ENCODE data around the gene HTATSF1. TPM values are rescaled to one million over a fixed set of nuclear protein-coding genes. Genes with fewer than 3 reads are reported as not detected.

Gene HTATSF1
- polyA plus RNA-seq, 1 donor (not counting 4 experiments of a cell fraction or from before 2014, with no cell fraction given), result 3.1 TPM

DNA sequence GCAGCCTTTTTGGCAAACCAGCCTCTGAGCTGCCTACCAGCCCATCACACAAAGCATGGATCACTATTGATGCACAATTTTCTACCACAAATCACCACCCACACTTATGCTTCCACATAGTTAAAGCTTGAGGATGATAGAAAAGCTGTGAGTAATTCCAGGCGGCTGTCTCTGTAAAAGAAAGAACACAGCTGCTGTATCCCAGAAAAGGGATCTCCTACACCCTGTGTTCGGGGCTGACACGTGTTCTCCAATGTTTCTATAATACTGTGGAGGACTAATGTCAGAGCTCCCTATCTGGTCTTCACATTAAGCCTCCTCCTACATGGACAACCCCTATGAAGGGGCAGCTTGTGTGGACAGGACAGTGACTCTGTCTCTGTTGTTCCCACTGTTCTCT is 22.2 kb upstream of the HTATSF1 start:
- no peak for DNase-seq (ENCODE audit: low read depth, low spot score)

DNA sequence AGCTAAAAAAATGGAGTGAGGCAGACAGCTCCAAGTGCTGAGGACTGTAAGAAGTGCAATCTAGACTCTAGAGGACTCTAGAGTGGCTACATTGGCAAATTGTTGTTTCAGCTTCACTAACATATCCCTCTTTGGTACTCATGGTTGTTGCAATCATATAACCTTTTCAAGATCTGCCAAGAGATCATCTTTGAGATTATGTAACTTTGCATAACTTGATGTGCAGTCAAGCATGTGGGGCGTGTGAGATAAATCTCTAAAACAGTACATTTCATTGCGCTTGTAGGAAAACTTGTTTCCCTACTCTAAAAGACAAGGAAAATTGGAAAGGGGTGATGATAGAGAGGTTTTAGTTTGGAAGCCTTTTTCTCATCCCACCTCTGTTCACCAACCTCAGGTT is 20.9 kb upstream of the HTATSF1 start:
- TF ChIP-seq, protein P1, sequence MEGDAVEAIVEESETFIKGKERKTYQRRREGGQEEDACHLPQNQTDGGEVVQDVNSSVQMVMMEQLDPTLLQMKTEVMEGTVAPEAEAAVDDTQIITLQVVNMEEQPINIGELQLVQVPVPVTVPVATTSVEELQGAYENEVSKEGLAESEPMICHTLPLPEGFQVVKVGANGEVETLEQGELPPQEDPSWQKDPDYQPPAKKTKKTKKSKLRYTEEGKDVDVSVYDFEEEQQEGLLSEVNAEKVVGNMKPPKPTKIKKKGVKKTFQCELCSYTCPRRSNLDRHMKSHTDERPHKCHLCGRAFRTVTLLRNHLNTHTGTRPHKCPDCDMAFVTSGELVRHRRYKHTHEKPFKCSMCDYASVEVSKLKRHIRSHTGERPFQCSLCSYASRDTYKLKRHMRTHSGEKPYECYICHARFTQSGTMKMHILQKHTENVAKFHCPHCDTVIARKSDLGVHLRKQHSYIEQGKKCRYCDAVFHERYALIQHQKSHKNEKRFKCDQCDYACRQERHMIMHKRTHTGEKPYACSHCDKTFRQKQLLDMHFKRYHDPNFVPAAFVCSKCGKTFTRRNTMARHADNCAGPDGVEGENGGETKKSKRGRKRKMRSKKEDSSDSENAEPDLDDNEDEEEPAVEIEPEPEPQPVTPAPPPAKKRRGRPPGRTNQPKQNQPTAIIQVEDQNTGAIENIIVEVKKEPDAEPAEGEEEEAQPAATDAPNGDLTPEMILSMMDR (optimal IDR thresholded peaks at IDR 0.05 in 1 of 3, IDR thresholded peaks at IDR 0.05 in 1 of 3, conservative IDR thresholded peaks at IDR 0.05 in 1 of 3; ENCODE audit: extremely low read depth in 1 of 3, insufficient read depth in 2 of 3, low read length in 3 of 3), result no peak
- TF ChIP-seq EZH2 (IDR thresholded peaks at IDR 0.05; ENCODE audit: low read length), result no peak
- no peaks in the 10 kb centered on the region for H3K36me3 ChIP-seq (ENCODE audit: control insufficient read depth in 2 of 2, extremely low read depth in 1 of 2, insufficient read depth in 2 of 2, low read length in 2 of 2)
- H3K4me1 ChIP-seq (ENCODE audit: control insufficient read depth, extremely low read depth, insufficient read depth, low read length), result no peaks in the 10 kb centered on the region
- H3K79me2 ChIP-seq (ENCODE audit: control insufficient read depth, insufficient read depth, low read length), result no peaks in the 10 kb centered on the region
- H3K9me3 ChIP-seq (ENCODE audit: control insufficient read depth, low read depth, low read length), result no peaks in the 10 kb centered on the region
- no peaks in the 10 kb centered on the region for H3K27me3 ChIP-seq (ENCODE audit: control insufficient read depth, extremely low read depth, insufficient read depth, low read length)
- H3K4me2 ChIP-seq (ENCODE audit: control insufficient read depth, extremely low read depth, insufficient read depth, low read depth, low read length), result no peak overlapping the region
- no peak for FAIRE-seq
- H3K9me1 ChIP-seq (ENCODE audit: control insufficient read depth, extremely low read depth, insufficient read depth, low read length), result no peaks in the 10 kb centered on the region
- H3K27ac ChIP-seq (ENCODE audit: control insufficient read depth, insufficient read depth, low read length), result no peak overlapping the region
- H2AFZ ChIP-seq (ENCODE audit: control insufficient read depth, low read length), result no peak overlapping the region
- no peak overlapping the region for H3K4me3 ChIP-seq (ENCODE audit: control insufficient read depth in 2 of 3, extremely low read depth in 1 of 3, insufficient read depth in 2 of 3, low read depth in 1 of 3, low read length in 3 of 3)
- no peak overlapping the region for H3K9ac ChIP-seq (ENCODE audit: control insufficient read depth, extremely low read depth, insufficient read depth, low read length)
- dilution Hi-C loops (cut with MboI; ENCODE audit: extremely low pct_ligation_motif_present, low sequenced_read_pairs), result no loop called here
- DNase-seq (ENCODE audit: low read depth, low spot score), result no peak
- no peaks in the 10 kb centered on the region for H4K20me1 ChIP-seq (ENCODE audit: control insufficient read depth, extremely low read depth, insufficient read depth, low read length)

More for the DNA sequence above, 22.2 kb upstream of the HTATSF1 start:
- dilution Hi-C loops (cut with MboI; ENCODE audit: extremely low pct_ligation_motif_present, low sequenced_read_pairs), result no loop called here
- Histone ChIP-seq H3K4me1 (ENCODE audit: control insufficient read depth, extremely low read depth, insufficient read depth, low read length) (no peaks in the 10 kb centered on the region), H3K27me3 (ENCODE audit: control insufficient read depth, extremely low read depth, insufficient read depth, low read length) (no peaks in the 10 kb centered on the region), H4K20me1 (ENCODE audit: control insufficient read depth, extremely low read depth, insufficient read depth, low read length) (no peaks in the 10 kb centered on the region), H3K9me1 (ENCODE audit: control insufficient read depth, extremely low read depth, insufficient read depth, low read length) (no peaks in the 10 kb centered on the region), H3K79me2 (ENCODE audit: control insufficient read depth, insufficient read depth, low read length) (no peaks in the 10 kb centered on the region), H2AFZ (ENCODE audit: control insufficient read depth, low read length) (no peak overlapping the region), H3K9ac (ENCODE audit: control insufficient read depth, extremely low read depth, insufficient read depth, low read length) (no peak overlapping the region), H3K4me2 (ENCODE audit: control insufficient read depth, extremely low read depth, insufficient read depth, low read depth, low read length) (no peak overlapping the region), H3K4me3 (ENCODE audit: control insufficient read depth in 2 of 3, extremely low read depth in 1 of 3, insufficient read depth in 2 of 3, low read depth in 1 of 3, low read length in 3 of 3) (no peak overlapping the region), H3K9me3 (ENCODE audit: control insufficient read depth, low read depth, low read length) (no peaks in the 10 kb centered on the region), H3K36me3 (ENCODE audit: control insufficient read depth in 2 of 2, extremely low read depth in 1 of 2, insufficient read depth in 2 of 2, low read length in 2 of 2) (no peaks in the 10 kb centered on the region), H3K27ac (ENCODE audit: control insufficient read depth, insufficient read depth, low read length) (no peak overlapping the region)
- no peak for FAIRE-seq
- TF ChIP-seq EZH2 (IDR thresholded peaks at IDR 0.05; ENCODE audit: low read length), result no peak
- TF ChIP-seq, protein P1 (optimal IDR thresholded peaks at IDR 0.05 in 1 of 3, IDR thresholded peaks at IDR 0.05 in 1 of 3, conservative IDR thresholded peaks at IDR 0.05 in 1 of 3; ENCODE audit: extremely low read depth in 1 of 3, insufficient read depth in 2 of 3, low read length in 3 of 3), result no peak
